Activated gamma-delta T cell (primary cell): Measurements from ENCODE around the gene ZNF280B.
"Not testable (repeated sequence)": the region's sequence is repeated elsewhere in the genome, so short reads cannot be mapped to it uniquely, and the experiment has no call there.

Source experiments
- DNase-seq: peaks from one replicate; lab custom pipeline; 2025; lab: John Stamatoyannopoulos, UW

The ZNF280B gene

DNA sequence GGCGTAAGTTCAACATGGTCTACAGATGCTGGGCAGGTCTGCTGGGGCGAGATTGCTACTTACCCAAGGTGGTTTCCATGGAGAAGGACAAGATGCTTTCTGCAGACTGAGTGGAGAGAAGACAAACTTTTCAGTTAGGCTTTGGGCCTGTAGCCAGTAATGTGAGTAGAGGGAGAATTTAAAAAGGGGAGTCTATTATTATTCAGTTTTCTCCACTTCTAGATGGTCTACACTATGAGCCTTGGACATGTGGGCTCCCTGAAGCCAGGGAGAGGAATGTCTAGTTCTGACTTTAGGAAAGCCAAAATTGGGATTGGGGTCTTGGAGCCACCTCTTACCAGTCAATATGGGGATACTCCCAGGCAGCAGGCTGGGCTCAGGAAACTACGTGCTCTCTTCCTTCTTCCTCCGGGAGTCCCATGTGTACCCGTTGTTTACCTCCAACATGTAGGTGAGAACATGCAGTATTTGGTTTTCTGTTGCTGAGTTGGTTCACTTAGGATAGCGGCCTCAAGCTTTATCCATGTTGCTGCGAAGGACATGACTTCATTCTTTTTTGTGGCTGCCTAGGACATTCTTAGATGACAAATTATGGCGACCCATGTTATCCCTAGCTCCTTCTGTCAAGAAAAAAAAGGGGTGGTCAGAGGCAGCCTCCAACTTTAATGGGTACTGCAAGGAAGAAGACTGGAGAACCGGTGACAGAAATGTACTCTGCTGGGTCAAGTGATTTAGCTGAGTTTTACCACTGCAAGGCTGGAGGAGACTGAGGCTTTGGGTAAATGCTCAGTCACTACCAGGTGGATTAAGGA is 26.3 kb upstream of the ZNF280B start:
- DNase-seq = no peak

DNA sequence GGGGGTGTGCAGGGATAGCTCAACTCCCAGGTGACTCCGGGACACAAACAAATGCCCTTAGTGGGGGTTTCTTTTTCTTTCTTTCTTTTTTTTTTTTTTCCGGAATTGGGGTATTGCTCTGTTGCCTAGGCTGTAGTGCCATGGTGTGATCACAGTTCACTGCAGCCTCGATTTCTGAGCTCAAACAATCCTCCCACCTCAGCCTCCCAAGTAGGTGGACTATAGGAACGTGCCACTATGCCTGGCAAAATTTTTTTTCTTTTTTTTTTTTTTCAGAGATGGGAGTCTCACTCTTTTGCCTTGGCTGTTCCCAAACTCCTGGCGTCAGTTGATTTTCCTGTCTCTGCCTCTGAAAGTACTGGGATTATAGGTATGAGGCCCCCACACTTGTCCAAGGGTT is 25.3 kb upstream of the ZNF280B start:
- no peak for DNase-seq

DNA sequence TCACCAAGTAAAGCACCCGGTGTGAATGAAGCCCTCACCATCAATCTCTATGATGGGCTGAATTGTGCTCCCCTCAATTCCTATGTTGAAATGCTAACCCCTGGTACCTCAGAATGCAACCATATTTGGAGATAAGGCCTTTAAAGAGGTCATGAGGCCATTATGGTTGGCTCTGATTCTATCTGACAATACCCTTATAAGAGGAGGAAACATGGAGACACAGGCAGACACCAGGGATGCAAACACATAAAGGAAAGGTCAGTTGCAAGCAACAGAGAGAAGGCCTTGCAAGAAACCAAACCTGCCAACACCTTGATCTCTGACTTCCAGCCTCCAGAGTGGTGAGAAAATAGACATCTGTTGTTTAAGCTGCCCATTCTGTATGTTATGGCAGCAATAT is 24.9 kb upstream of the ZNF280B start:
- DNase-seq = no peak

DNA sequence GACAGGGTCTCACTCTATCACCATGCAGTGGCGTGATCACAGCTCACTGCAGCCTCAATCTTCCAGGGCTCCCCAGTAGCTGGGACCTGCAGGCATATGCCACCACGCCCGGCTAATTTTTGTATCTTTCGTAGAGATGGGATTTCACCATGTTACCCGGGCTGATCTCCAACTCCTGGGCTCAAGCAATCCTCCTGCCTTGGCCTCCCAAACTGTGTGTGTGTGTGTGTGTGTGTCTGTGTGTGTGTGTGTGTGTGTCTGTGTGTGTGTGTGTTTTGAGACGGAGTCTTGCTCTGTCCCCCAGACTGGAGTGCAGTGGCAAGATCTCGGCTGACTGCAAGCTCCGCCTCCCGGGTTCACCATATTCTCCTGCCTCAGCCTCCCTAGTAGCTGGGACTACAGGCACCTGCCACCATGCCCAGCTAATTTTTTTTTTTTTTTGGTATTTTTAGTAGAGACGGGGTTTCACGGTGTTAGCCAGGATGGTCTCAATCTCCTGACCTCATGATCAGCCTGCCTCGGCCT is 24.1 kb upstream of the ZNF280B start:
- DNase-seq = not testable (repeated sequence)

DNA sequence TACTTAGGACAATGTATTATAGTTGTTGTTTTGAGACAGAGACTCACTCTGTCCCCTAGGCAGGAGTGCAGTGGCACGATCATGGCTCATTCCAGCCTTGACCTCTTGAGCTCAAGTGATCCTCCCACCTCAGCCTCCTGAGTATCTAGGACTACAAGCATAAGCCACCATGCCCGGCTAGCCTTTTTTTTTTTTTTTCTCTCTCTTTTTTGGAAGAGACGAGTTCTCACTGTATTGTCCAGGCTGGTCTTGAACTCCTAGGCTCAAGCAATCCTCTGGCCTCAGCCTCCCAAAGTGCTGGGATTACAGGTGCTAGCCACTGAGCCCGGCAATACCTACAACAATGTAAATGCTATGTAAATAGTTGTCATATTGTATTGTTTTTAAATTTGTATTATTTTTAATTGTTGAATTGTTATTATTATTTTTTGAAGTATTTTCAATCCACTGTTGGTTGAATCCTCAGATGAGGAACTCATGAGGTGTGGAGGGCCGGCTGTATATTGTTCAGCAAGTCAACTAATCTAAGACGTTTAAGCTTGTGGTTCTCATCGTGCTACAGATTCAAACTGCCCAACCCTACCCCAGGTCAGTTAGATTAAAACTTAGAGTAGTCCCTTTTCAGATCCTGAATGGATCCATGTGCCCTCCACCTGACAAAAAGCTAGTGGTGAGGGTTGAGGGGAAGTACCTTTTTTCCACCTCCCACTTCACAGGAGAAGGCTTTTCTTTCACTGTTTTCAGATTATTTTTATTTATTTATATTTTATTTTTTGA is 23.4 kb upstream of the ZNF280B start:
- DNase-seq = no peak

DNA sequence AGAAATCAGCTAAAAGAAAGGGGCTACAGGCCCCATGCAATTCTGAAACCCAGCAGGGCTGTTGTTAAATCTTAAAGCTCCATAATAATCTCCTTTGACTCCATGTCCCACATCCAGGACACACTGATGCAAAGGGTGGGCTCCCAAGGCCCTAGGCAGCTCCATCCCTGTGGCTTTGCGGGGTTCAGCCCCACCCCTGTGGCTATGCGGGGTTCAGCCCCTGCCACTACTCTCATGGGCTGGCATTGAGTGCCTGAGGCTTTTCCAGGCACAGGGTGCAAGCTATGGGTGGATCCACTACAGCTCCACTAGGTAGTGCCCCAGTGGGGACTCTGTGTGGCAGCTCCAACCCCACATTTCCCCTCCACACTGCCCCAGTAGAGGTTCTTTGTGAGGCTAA is 20.2 kb upstream of the ZNF280B start:
- DNase-seq = no peak

DNA sequence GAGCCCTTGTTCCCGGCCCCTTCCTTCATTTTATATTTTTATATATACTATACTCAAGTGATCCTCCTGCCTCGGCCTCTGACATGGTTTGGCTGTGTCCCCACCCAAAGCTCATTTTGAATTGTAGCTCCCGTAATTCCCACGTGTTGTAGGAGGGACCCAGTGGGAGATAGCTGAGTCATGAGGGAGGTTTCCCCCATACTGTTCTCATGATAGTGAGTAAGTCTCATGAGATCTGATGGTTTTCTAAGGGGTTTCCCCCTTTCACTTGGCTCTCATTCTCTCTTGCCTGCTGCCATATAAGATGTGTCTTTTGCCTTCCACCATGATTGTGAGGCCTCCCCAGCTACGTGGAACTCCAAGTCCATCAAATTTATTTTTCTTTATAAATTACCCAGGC is 18.8 kb upstream of the ZNF280B start:
- no peak for DNase-seq

DNA sequence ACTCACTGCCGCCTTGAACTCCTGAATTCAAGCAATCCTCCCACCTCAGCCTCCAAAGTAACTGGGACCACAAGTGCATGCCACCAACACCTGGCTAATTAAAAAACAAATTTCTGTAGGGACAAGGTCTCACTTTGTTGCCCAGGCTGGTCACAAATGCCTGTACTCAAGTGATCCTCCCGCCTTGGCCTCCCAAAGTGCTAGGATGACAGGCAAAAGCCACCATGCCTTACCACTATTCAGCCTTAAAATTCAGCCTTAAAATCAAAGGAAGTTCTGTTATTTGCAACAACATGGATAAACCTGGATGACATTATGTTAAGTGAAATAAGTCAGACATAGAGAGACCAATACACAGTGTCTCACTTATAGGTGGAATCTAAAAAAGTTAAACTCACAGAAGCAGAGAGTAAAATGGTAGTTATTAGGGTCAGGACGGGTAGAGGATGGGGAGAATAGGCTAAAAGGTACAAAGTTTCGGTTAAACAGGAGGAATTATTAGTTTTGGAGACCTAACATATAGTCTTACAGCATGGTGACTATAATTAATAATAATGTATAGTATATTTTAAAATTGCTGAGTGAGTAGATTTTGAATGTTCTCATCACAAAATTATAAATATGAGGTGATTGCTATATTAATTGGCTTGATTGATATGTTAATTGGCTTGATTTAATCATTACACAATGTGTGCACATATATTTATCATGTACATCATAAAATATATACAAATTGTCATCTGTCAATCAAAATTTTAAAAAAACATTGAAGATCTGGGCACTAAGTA is 17.8 kb upstream of the ZNF280B start:
- DNase-seq = no peak

DNA sequence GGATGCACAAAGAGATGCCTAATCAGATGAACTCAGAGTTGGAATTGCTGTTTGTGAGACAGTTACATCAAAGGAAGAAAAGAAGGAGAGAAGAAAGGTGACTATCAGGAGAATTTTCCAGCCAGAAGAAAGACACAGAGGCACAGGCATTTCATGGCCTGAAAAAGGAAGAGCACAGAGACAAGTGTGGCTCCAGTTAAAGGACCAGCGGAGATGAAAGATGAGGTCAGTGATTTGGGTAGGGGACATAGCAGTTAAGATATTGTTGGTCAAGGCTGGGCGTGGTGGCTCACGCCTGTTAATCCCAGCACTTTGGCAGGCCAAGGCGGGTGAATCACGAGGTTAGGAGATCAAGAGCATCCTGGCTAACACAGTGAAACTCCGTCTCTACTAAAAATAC is 15.0 kb upstream of the ZNF280B start:
- DNase-seq = no peak

DNA sequence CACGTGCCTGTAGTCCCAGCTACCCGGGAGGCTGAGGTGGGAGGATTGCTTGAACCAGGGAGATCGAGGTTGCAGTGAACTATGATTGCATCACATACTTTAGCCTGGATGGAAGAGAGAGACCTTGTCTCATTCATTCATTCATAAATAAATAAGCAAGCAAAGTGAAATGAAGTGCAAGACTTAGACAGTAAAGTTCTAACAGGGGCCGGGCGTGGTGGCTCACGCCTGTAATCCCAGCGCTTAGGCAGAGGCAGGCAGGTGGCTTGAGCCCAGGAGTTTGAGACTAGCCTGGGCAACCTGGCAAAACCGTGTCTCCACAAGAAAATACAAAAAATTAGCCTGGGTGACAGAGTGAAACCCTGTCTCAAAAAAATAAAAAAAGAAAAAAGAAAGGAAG is 13.1 kb upstream of the ZNF280B start:
- no peak for DNase-seq

DNA sequence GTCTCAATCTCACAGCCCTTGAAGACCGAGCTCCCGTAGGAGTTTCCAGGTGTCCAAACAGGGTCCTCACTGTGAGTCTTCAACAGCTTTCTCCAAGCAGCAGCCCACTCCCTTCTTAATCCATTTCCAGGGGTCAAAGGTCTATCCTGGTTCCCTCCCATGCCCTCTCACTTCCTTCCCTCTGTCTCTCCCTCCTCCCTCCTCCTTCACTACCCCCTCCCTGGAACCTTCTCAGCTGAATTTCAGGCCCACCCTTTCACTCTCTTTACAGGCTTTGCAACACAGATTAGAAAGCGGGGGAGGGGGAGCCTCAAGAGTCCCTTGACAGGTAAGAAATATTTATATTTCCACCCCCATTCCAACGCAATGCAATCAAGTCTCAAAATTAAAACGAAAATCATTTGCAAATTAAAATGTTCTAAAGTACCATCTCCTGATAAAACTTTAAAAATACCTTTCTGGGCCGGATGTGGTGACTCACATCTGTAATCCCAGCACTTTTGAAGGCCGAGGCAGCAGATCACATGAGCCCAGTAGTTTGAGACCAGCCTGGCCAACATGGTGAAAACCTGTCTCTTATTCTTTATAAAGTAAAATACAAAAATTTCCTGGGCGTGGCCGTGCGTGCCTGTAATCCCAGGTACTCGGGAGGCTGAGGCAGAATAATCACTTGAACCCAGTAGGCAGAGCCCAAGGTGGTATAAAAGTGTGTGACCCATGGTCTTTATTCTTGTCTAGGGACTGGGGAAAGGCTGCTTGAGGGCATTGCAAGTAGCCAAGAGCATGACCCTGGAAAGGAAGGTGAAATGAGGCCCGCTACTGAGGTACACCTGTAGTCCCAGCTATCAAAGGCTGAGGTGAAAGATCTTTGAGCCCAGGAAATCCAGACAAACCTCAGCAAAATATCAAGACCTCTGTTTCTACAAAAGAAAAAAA is 12.4 kb upstream of the ZNF280B start:
- DNase-seq = no peak

DNA sequence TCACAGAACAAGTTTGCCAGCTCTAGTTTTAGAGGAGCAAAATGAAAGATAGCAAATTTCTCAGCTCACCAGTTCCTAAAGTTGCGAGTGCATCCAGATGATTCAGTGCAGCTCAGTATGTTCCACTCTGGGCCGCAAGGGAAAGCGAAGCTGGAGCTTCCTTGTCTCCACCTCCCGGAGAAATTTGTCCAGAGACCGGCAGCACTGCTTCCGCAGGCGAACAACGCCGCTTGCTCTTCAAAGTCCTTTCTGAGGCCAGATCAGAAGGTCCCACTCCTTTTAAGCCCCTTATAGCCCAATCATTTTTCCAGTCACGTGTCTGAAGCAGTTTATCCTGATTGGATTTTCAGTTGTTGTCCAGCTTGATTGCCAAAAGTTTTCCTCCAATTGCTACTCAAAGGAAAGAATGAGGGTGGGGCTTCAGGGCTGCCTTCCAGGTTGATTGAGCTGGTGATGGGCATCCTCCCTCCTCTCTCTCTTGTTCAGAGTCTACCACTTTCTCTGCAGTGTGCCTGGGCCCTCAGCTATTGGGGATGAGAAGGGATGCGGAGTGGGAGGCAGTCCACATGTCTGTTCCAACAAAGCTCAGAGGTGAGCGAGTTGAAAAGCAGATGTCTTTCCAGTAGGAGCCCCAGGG is 11.6 kb upstream of the ZNF280B start, which contains the start of gene ZNF280A:
Gene ZNF280A (minus strand): TSS at position 251 of the 637 bp plus-strand sequence. CDS start 4,640 bp downstream, outside the sequence.
- DNase-seq = no peak

DNA sequence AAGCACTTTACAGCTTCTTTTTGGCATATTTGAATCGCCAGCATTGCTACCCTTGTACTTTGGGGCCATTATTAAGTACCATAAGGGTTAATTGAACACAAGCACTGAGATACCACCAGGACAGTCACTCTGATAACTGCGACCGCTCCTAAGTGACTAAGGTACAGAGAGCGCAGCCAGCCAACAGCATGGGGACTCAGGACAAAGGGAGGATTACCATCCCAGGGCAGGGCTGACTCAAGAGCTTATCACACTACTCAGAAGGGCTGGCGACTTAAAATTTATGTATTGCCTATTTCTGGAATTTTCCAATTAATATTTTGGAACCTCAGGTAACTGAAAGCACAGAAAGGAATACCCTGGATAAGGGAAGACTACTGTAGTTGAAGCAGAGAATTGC is 11.0 kb upstream of the ZNF280B start:
- no peak for DNase-seq

DNA sequence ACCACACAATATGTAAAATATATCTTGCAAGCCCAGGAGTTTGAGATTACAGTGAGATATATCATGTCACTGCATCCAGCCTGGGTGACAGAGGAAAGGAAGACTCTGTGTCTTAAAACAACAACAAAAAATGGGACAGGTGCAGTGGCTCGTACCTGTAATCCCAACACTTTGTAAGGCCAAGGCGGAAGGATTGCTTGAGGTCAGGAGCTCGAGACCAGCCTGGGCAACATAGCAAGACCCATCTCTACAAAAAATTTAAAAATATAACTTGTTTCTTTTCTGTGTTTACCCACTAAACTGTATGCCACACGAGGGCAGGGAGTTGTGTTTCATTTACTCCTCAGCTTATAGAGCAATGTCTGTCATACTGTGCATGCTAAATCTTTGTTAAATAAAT is 8.4 kb upstream of the ZNF280B start:
- DNase-seq = no peak

DNA sequence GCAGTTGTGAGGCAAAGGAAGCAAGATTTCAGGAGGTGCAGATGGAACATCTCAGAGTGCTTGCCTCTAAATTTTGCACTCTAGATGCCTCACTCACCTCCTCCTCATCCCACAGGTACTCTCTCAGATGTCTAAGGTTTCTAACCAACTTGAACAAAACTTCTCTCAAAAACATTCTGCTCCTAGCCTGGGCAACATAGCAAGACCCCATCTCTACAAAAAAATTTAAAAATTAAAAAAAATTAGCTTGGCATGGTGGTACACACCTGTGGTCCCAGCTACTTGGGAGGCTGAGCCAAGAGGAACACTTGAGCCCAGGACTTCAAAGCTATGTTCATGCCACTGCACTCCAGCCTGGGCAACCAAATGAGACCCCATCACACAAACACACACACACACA is 7.3 kb upstream of the ZNF280B start:
- no peak for DNase-seq

DNA sequence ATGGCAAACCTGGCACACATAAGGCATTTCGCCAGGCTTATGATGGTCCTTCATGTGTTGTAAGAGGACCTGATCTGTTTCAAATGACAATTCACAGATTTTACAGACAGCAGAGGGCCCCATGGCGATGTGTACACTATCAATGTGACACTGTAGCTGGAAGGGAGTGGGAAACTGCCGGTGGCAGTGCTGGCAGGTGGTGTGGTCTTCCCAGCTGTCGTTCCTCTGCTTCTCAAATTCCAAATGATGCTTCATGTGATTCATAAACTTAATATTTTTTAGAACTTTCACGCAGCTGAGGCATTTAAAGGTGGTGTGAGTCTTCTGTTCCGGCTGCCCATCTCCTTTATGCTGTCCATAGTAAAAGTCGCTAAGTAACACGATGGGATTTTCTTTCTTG is 5.9 kb upstream of the ZNF280B start:
- not testable (repeated sequence) for DNase-seq

DNA sequence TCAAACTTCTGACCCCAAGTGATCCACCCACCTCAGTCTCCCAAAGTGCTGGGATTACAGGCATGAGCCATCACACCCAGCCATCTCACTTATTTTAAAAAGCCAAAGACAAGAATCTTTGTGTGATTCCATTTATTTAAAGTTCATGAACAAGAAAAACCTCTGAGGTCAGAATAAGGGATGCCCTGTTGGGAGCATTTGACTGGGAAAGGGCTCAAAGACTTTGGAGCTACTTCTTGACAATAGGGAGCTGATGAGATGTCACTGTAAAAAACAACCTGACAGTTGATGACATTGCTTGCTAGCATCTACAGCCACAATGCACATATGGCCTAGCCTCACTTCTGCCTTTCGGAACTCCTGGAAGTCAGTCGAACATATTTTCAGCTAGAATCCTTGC is 5.1 kb upstream of the ZNF280B start:
- DNase-seq = no peak

DNA sequence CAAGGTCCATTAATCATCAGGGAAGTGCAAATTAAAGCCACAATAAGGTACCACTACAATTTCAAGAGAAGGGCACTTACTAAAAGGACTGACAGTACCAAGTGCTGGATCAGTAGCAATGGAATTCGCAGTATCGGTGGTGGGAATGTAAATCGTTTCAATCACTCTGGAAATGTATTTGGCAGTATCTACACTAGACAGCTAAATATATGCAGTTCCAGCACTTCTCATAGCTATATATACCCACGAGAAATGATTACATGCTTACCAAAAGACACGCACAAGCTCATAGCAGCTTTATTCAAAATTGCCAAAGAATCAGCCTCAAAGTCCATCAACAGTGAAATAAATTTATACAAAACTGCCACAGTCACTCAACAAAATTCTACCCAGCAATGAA is 4.4 kb upstream of the ZNF280B start:
- no peak for DNase-seq

DNA sequence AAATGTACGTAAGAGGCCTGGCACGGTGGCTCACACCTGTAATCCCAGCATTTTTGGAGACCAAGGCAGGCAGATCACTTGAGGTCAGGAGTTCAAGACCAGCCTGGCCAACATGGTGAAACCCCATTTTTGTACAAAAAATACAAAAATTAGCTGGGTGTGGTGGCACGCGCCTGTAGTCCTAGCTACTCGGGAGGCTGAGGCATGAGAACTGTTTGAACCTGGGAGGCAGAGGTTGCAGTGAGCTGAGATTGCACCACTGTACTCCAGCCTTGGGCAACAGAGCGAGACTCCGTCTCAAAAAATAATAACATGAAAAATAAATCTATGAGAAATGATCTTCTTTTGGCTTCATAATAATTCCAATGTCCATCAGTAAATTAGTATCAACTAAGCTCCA is 2.3 kb upstream of the ZNF280B start:
- not testable (repeated sequence) for DNase-seq

DNA sequence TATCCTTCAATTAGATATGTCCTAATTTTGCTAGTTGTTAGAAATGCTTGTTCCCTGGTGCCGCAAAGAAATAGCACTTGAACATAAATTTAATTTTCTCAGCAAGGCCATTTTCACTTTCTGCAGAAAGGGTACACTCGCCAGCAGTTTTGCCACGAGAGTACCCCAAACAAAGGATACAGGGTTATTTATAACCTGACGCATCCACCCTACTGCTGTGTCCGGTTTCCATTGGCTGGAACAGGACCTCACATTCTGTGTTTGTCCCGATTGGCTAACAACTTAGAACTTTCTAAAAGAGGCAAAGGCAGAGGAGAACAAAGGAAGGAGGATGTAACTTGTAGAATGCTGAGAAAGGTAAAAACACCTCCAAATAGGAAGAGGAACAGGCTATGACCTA is 1.4 kb upstream of the ZNF280B start:
- DNase-seq = not testable (repeated sequence)
